Neural crest cell (in vitro differentiated cells): ENCODE data around the gene GPR157. TPM values are rescaled to one million over a fixed set of nuclear protein-coding genes. Genes with fewer than 3 reads are reported as not detected.

ENCODE experiments used
- DNase-seq: peaks from one replicate; pipeline ENCODE4 v3.0.0; 2021; ENCODE audit warnings: low read depth, mixed read lengths, low spot score
- H3K27ac Mint-ChIP-seq: one replicate; pipeline ENCODE4 v1.8.0; 2021; ENCODE audit warnings: mild to moderate bottlenecking, mixed read lengths; ENCODE audit not compliant: unreplicated experiment
- H3K27me3 Mint-ChIP-seq: 2 replicates; pipeline ENCODE4 v1.8.0; 2021; ENCODE audit warnings: low read depth, mild to moderate bottlenecking, mixed read lengths
- H3K36me3 Mint-ChIP-seq: 2 replicates; pipeline ENCODE4 v1.8.0; 2021; ENCODE audit warnings: low read depth, mild to moderate bottlenecking, mixed read lengths
- H3K4me1 Mint-ChIP-seq: 2 replicates; pipeline ENCODE4 v1.8.0; 2021; ENCODE audit warnings: mixed read lengths
- H3K4me3 Mint-ChIP-seq: one replicate; pipeline ENCODE4 v1.8.0; 2021; ENCODE audit warnings: mild to moderate bottlenecking, mixed read lengths
- H3K9me3 Mint-ChIP-seq: 2 replicates; pipeline ENCODE4 v1.8.0; 2021; ENCODE audit warnings: mixed read lengths
- CTCF ChIP-seq: fragments of 200-600 bp; sonication (generic); conservative IDR thresholded peaks from 2 replicates; pipeline ENCODE4 v1.5.0; 2021; ENCODE audit warnings: antibody characterized with exemption, mild to moderate bottlenecking
- total RNA-seq: library from RNA; stranded (reverse); gene quantifications from 2 replicates; pipeline ENCODE4 v1.2.1, GENCODE V29; 2021

Gene GPR157
- total RNA-seq, 1 donor from 2014 or later: 1.9 TPM

- H3K36me3 Mint-ChIP-seq: peaks cover 3% of the 10 kb centered on the region
- no peak overlapping the region for H3K4me3 Mint-ChIP-seq
- H3K27ac Mint-ChIP-seq: no peak overlapping the region
- H3K27me3 Mint-ChIP-seq: peaks cover 4% of the 10 kb centered on the region
- no peaks in the 10 kb centered on the region for H3K4me1 Mint-ChIP-seq
- no peak for DNase-seq
- H3K9me3 Mint-ChIP-seq: peaks cover 2% of the 10 kb centered on the region
- no peak for TF ChIP-seq CTCF
Observed at GRCh38 chr1:9086796-9087195, 42.1 kb downstream of the GPR157 start.

DNA sequence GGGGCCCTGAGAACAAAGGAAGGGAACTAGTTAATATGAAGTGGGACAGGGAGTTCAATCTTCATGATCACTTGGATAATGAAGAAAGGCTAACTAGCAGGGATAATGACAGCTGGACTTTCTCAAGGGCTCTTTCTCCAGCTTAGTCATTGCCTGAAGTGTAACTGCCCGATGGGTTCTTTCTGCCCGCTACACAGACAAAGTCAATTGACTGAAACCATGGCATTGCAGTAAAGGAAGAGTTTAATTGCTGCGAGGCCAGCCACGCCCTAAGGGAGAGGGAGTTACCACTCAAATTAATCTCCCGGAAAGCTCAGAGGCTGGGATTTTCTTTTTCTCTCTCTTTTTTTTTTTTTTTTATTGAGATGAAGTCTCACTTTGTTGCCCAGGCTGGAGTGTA lies 42.9 kb downstream of the GPR157 start:
- peaks cover 3% of the 10 kb centered on the region for H3K36me3 Mint-ChIP-seq
- no peak for TF ChIP-seq CTCF
- no peaks in the 10 kb centered on the region for H3K4me1 Mint-ChIP-seq
- peaks cover 2% of the 10 kb centered on the region for H3K9me3 Mint-ChIP-seq
- no peak for DNase-seq
- H3K27me3 Mint-ChIP-seq: peaks cover 4% of the 10 kb centered on the region
- H3K4me3 Mint-ChIP-seq: no peak overlapping the region
- no peak overlapping the region for H3K27ac Mint-ChIP-seq

DNA sequence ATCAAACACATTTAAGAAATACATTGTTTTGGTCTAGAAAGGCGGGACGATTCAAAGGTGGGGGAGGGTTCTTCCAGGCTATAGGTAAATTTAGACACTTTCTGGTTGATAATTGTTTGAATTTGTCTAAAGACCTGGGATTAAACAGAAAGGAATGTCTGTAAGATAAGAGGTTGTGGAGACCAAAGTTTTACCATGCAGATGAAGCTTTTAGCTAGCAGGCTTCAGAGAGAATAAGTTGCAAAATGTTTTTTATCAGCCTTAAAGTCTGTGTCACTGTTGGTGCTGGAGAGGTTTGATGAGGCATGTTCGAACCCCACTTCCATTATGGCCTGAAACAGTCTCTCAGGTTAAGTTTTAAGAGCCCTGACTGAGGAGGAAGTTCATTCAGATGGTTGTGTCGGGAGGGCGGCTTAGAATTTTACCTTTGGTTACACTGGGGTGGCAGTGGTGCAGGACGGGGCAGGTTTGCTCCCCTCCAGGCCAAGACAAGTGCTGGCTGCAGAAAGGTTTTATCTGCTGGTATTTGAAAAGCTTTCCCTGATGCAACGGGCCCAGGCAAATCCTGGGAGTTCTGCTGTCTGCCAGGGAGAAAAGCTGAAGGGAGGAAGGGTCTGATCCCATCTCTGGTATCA lies 43.5 kb downstream of the GPR157 start:
- H3K9me3 Mint-ChIP-seq: peaks cover 2% of the 10 kb centered on the region
- no peak overlapping the region for H3K27ac Mint-ChIP-seq

DNA sequence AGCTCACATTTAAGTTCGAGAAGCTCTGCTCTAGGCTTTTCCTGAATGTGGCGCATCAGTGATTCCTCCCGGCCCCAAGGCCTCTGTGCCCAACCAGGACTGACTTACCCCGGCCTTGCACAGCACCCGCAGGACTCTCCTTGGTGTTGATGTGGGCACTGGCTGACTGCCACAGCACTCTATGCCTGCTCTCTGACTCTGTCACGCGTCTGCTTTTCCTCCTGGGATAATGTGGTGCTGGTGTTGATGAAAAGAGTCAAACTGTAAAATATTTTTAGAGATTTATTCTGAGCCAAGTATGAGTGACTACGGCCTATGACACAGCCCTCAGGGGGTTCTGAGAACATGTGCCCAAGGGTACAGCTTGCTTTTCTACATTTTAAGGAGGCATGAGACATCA lies 44.0 kb downstream of the GPR157 start:
- Mint-ChIP-seq H3K36me3 (peaks cover 3% of the 10 kb centered on the region), H3K4me3 (no peak overlapping the region), H3K27ac (no peak overlapping the region), H3K27me3 (peaks cover 4% of the 10 kb centered on the region), H3K4me1 (no peaks in the 10 kb centered on the region), H3K9me3 (peaks cover 2% of the 10 kb centered on the region)
- no peak for DNase-seq
- TF ChIP-seq CTCF: no peak

More for the DNA sequence above, 43.5 kb downstream of the GPR157 start:
- no peak for DNase-seq
- H3K4me1 Mint-ChIP-seq: no peaks in the 10 kb centered on the region
- no peak overlapping the region for H3K4me3 Mint-ChIP-seq
- peaks cover 3% of the 10 kb centered on the region for H3K36me3 Mint-ChIP-seq
- no peak for TF ChIP-seq CTCF
- H3K27me3 Mint-ChIP-seq: peaks cover 4% of the 10 kb centered on the region

DNA sequence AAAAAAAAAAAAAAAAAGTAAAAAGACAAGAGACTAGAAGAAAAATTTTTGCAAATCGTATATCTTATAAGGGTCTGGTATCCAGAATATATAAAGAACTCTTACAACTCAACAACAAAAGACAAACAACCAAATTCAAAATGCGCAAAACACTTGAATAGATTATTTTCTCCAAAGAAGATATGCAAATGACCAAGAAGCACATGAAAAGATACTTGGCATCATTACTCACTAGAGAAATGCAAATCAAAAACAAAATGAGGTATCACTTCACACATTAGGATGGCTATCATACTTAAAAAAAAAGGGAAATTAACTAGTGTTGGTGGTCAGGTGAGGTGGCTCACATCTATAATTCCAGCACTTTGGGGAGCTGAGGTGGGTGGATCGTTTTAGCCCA lies 47.4 kb downstream of the GPR157 start:
- Mint-ChIP-seq H3K4me3 (no peak overlapping the region), H3K4me1 (no peaks in the 10 kb centered on the region), H3K36me3 (no peaks in the 10 kb centered on the region)

More for the DNA sequence above, 47.4 kb downstream of the GPR157 start:
- Mint-ChIP-seq H3K9me3 (no peaks in the 10 kb centered on the region), H3K27me3 (no peaks in the 10 kb centered on the region), H3K27ac (no peak overlapping the region)
- no peak for TF ChIP-seq CTCF
- DNase-seq: no peak
